Stimulated activated CD4-positive, alpha-beta T cell treated with anti-CD3 and anti-CD28 coated beads, Interleukin-1b, Interleukin-23, amount 100 ng/mL, for 4 hours (primary cell): ENCODE results near the gene CHN1.

Experiments used
- DNase-seq, 2 donors: peaks; one replicate each; pipeline ENCODE4 v3.0.0-alpha.2; 2020; ENCODE audit warnings: low read depth in 2 of 2

Gene CHN1

GRCh38 chr2:174787487-174788205 lies 217.5 kb downstream of the CHN1 start:
- no peak for DNase-seq

GRCh38 chr2:174786066-174786725 lies 219.0 kb downstream of the CHN1 start:
- no peak for DNase-seq

GRCh38 chr2:174785481-174785880 lies 219.7 kb downstream of the CHN1 start:
- no peak for DNase-seq

- DNase-seq = no peak
These were observed 220.3 kb downstream of the CHN1 start for GRCh38 chr2:174784909-174785308.

GRCh38 chr2:174784316-174784715 lies 220.9 kb downstream of the CHN1 start:
- DNase-seq = no peak

GRCh38 chr2:174781996-174782395 lies 223.2 kb downstream of the CHN1 start:
- DNase-seq = no peak

- DNase-seq = no peak
These were observed 223.9 kb downstream of the CHN1 start for GRCh38 chr2:174781298-174781697.

GRCh38 chr2:174780856-174781255 lies 224.3 kb downstream of the CHN1 start:
- DNase-seq = no peak

- no peak for DNase-seq
These were observed 224.9 kb downstream of the CHN1 start for GRCh38 chr2:174780191-174780840.

GRCh38 chr2:174779361-174779928 lies 225.7 kb downstream of the CHN1 start:
- no peak for DNase-seq

GRCh38 chr2:174778085-174778981 lies 226.8 kb downstream of the CHN1 start:
- peak; percentile 8 to 39 for DNase-seq

GRCh38 chr2:174777347-174778084 lies 227.7 kb downstream of the CHN1 start:
- DNase-seq = no peak

GRCh38 chr2:174776675-174777074 lies 228.5 kb downstream of the CHN1 start:
- DNase-seq = no peak

- DNase-seq = no peak
These were observed 229.0 kb downstream of the CHN1 start for GRCh38 chr2:174776223-174776622.

- no peak for DNase-seq
These were observed 229.6 kb downstream of the CHN1 start for GRCh38 chr2:174775571-174775980.

GRCh38 chr2:174774886-174775285 lies 230.3 kb downstream of the CHN1 start:
- no peak for DNase-seq

GRCh38 chr2:174773215-174773614 lies 232.0 kb downstream of the CHN1 start:
- no peak for DNase-seq

- no peak for DNase-seq
These were observed 232.7 kb downstream of the CHN1 start for GRCh38 chr2:174772472-174772801.

- DNase-seq = no peak
These were observed 233.3 kb downstream of the CHN1 start for GRCh38 chr2:174771631-174772471.

GRCh38 chr2:174771136-174771535 lies 234.0 kb downstream of the CHN1 start:
- no peak for DNase-seq
